OCI-LY7 (cell line): ENCODE measurements around the gene IRAK3. TPM values are rescaled to one million over a fixed set of nuclear protein-coding genes. Genes with fewer than 3 reads are reported as not detected.

ENCODE experiments used
- BruUV-seq: library from RNA; stranded (reverse); fragments of 400-500 nt; replicated peaks from 2 replicates; lab custom pipeline; 2021; lab: Mats Ljungman, UMichigan
- CTCF ChIA-PET: fragments of 300-600 bp; sonication (Branson Sonifier 250); formaldehyde crosslinking; loops from one replicate; lab custom pipeline; 2022; ENCODE audit warnings: antibody characterized with exemption; ENCODE audit not compliant: unreplicated experiment; lab: Charles Lee
- POLR2A ChIA-PET: fragments of 300-600 bp; sonication (Branson Sonifier 250); formaldehyde crosslinking; loops from one replicate; lab custom pipeline; 2022; ENCODE audit warnings: antibody characterized with exemption; lab: Charles Lee
- DNase-seq: peaks from one replicate; pipeline ENCODE4 v3.0.0-alpha.2; 2015; ENCODE audit warnings: low spot score
- H2AFZ ChIP-seq: fragments of 200-600 bp; sonication (generic), shearing (Covaris generic); 2 replicates; pipeline ENCODE4 v1.6.1; 2014; ENCODE audit warnings: mild to moderate bottlenecking, antibody characterized with exemption, low read length, moderate library complexity
- H3K27ac ChIP-seq: fragments of 200-600 bp; sonication (generic); 2 replicates; pipeline ENCODE4 v1.5.1; 2014; ENCODE audit warnings: mixed run types, low read depth, mild to moderate bottlenecking, moderate library complexity, low read length, inconsistent platforms; ENCODE audit not compliant: poor library complexity, severe bottlenecking
- H3K36me3 ChIP-seq: fragments of 200-600 bp; sonication (generic); 2 replicates; pipeline ENCODE4 v1.6.1; 2014; ENCODE audit warnings: mild to moderate bottlenecking, antibody characterized with exemption, low read length, moderate library complexity, mixed read lengths; ENCODE audit not compliant: insufficient read depth
- H3K4me1 ChIP-seq: fragments of 200-600 bp; sonication (generic); 2 replicates; pipeline ENCODE4 v1.5.1; 2014; ENCODE audit warnings: mild to moderate bottlenecking, low read length; ENCODE audit not compliant: insufficient read depth, poor library complexity, severe bottlenecking
- H3K4me2 ChIP-seq: fragments of 200-600 bp; sonication (generic); 2 replicates; pipeline ENCODE4 v1.6.1; 2014; ENCODE audit warnings: mild to moderate bottlenecking, low read length
- H3K4me3 ChIP-seq: fragments of 200-600 bp; sonication (generic); 2 replicates; pipeline ENCODE4 v1.5.1; 2014; ENCODE audit warnings: mild to moderate bottlenecking, low read depth, low read length; ENCODE audit not compliant: poor library complexity, severe bottlenecking
- H3K79me2 ChIP-seq: fragments of 200-600 bp; sonication (generic); 2 replicates; pipeline ENCODE4 v1.6.1; 2016; ENCODE audit warnings: low read depth, mild to moderate bottlenecking, low read length, moderate library complexity, mixed read lengths; ENCODE audit not compliant: insufficient read depth
- H3K9me2 ChIP-seq: fragments of 200-600 bp; sonication (generic); 2 replicates; pipeline ENCODE4 v1.6.1; 2016; ENCODE audit warnings: mild to moderate bottlenecking, low read length, mixed read lengths; ENCODE audit not compliant: insufficient read depth
- H3K9me3 ChIP-seq: fragments of 200-600 bp; sonication (generic); 2 replicates; pipeline ENCODE4 v1.6.1; 2014; ENCODE audit warnings: mild to moderate bottlenecking, mixed run types, low read length, mixed read lengths
- H4K20me1 ChIP-seq: fragments of 200-600 bp; sonication (generic); 2 replicates; pipeline ENCODE4 v1.6.1; 2014; ENCODE audit warnings: mild to moderate bottlenecking, antibody characterized with exemption, low read length, moderate library complexity, mixed read lengths; ENCODE audit not compliant: insufficient read depth
- CTCF ChIP-seq: fragments of 200-600 bp; sonication (generic); conservative IDR thresholded peaks from 2 replicates; pipeline ENCODE4 v1.5.1; 2014; ENCODE audit warnings: mild to moderate bottlenecking, antibody characterized with exemption, low read length, moderate library complexity, mixed read lengths
- EZH2phosphoT487 ChIP-seq: fragments of 200-600 bp; sonication (generic); IDR thresholded peaks from 2 replicates; pipeline ENCODE4 v1.6.1; 2018; ENCODE audit warnings: low read depth, borderline replicate concordance, mild to moderate bottlenecking, mixed run types, antibody characterized with exemption, low read length, moderate library complexity, mixed read lengths
- intact Hi-C: fragments of 100-400 bp; cut with micrococcal nuclease; formaldehyde crosslinking; loops from one replicate; pipeline ENCODE4 v1.10.0; 2022; ENCODE audit not compliant: unreplicated experiment
- total RNA-seq, 2 experiments: library from RNA; depleted of rRNA in 1 of 2; stranded (reverse); fragments of >200 nt in 1 of 2; shearing (Covaris generic) in 1 of 2; gene quantifications; 2 replicates each; pipeline ENCODE4 v1.2.3, GENCODE V29; 2014 to 2022

IRAK3 gene
- total RNA-seq, 2 experiments from 2014 or later: 0.08 TPM; not detected in 1

DNA sequence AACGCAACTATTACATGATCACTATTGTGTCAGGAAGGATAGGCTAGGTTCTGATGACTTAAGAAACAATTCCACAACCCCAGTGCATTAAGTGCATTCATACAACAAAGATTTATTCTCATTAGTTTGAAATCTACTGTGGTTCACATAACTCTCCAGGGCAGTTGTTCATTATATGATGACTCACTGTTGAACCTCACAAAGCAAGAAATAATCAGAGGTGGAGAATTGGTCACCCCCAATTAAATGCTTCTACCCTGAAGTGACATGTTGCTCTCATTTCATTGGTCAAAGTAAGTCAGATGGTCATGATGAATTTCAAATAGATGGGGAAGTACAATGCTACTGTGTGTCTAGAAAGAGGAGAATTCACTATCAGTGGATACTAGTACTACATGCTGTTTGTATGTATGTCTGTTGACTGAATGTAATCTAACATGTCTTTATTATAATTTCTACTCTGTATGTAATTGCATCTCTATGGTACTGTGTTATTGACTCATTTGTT is 107.2 kb downstream of the IRAK3 start:
- intact Hi-C loops: no loop called here
- Histone ChIP-seq H3K79me2 (no peaks in the 10 kb centered on the region), H3K4me2 (no peak overlapping the region), H4K20me1 (no peaks in the 10 kb centered on the region), H2AFZ (no peak overlapping the region), H3K27ac (no peak overlapping the region), H3K4me1 (peaks cover under 1% of the 10 kb centered on the region), H3K4me3 (no peak overlapping the region), H3K36me3 (no peaks in the 10 kb centered on the region), H3K9me3 (no peaks in the 10 kb centered on the region), H3K9me2 (no peaks in the 10 kb centered on the region)
- ChIA-PET CTCF (no interaction called here), POLR2A (no interaction called here)
- DNase-seq: no peak
- BruUV-seq: no TSS peak
- no peak for TF ChIP-seq CTCF
- TF ChIP-seq EZH2phosphoT487: no peak

DNA sequence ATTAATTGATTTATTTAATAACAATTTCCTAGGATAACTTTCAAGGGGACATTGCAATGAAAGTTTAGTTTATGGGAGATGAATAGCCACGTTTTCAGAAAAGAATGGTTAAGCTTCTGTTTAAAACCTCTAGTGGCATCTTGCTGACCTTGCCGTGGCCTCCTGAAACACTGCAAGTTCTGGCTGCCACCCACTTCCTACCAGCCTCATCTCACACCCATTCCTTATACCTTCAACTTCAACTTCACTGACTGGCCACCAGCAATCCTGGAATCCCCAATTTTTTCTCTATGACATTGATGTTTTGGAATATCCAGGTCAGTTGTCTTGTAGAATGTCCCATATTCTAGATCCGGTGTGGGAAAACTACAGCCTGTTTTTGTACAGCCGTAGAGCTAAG is 108.1 kb downstream of the IRAK3 start:
- ChIA-PET CTCF (no interaction called here), POLR2A (no interaction called here)
- no peak for DNase-seq
- H3K4me1 ChIP-seq: peaks cover 9% of the 10 kb centered on the region
- H3K4me2 ChIP-seq: no peak overlapping the region
- no peaks in the 10 kb centered on the region for H3K9me3 ChIP-seq
- H3K4me3 ChIP-seq: no peak overlapping the region
- no peaks in the 10 kb centered on the region for H4K20me1 ChIP-seq
- BruUV-seq: no TSS peak
- TF ChIP-seq CTCF: no peak
- TF ChIP-seq EZH2phosphoT487: no peak
- no peaks in the 10 kb centered on the region for H3K36me3 ChIP-seq
- H3K79me2 ChIP-seq: no peaks in the 10 kb centered on the region
- no peak overlapping the region for H2AFZ ChIP-seq
- no peaks in the 10 kb centered on the region for H3K9me2 ChIP-seq
- intact Hi-C loops: no loop called here
- no peak overlapping the region for H3K27ac ChIP-seq

DNA sequence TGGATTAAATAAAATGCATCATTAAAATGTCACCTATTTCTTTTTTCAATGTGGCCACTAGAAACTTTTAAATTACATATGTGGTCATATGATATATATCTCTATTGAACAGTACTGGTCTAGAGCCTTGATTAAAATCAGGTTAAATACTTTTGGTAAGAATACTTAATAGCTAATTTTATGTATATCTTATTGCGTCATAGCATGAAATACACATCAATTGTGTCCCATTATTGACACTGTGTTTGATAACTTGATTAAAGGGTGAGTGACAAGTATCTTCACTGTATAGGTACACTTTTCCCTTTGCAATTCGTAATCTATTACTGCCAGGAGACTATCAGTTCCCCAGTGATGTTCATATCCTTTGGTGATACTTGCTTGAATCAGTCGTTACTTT is 108.9 kb downstream of the IRAK3 start:
- no peaks in the 10 kb centered on the region for H3K36me3 ChIP-seq
- H3K27ac ChIP-seq: no peak overlapping the region
- POLR2A ChIA-PET: no interaction called here
- H3K4me2 ChIP-seq: no peak overlapping the region
- no peak overlapping the region for H3K4me3 ChIP-seq
- intact Hi-C loops: no loop called here
- no TSS peak for BruUV-seq
- no peaks in the 10 kb centered on the region for H3K9me2 ChIP-seq
- CTCF ChIA-PET: no interaction called here
- TF ChIP-seq CTCF (no peak), EZH2phosphoT487 (no peak)
- no peaks in the 10 kb centered on the region for H3K9me3 ChIP-seq
- no peak overlapping the region for H2AFZ ChIP-seq
- no peaks in the 10 kb centered on the region for H4K20me1 ChIP-seq
- no peak for DNase-seq
- H3K4me1 ChIP-seq: peaks cover 13% of the 10 kb centered on the region
- no peaks in the 10 kb centered on the region; the same call in 1 of the 2 replicates for H3K79me2 ChIP-seq
